H1 (cell line): ENCODE results near the gene CACNA2D3.
"Not testable (repeated sequence)": the region's sequence is repeated elsewhere in the genome, so short reads cannot be mapped to it uniquely, and the experiment has no call there.

ENCODE experiments used
- CTCF ChIP-seq, 3 experiments: IDR thresholded peaks; 1 replicate in 2 of 3; 2 replicates in 1 of 3; pipeline versions ENCODE4 v1.5.1 to v1.6.1; 2011; ENCODE audit warnings: low read length in 3 of 3, mild to moderate bottlenecking in 3 of 3, inconsistent platforms in 2 of 3, low read depth in 1 of 3, moderate library complexity in 1 of 3; ENCODE audit not compliant: insufficient read depth in 1 of 3; ENCODE audit errors: control extremely low read depth in 1 of 3
- EP300 ChIP-seq, 2 experiments: IDR thresholded peaks; 1 replicate in 1 of 2; 2 replicates in 1 of 2; pipeline ENCODE4 v1.6.1; 2011 to 2012; ENCODE audit warnings: low read depth in 2 of 2, low read length in 2 of 2, mild to moderate bottlenecking in 2 of 2, borderline replicate concordance in 1 of 2, inconsistent platforms in 1 of 2, moderate library complexity in 1 of 2
- GABPA ChIP-seq: IDR thresholded peaks from 2 replicates; pipeline ENCODE4 v1.6.1; 2011; ENCODE audit warnings: mild to moderate bottlenecking, low read length, moderate library complexity, borderline replicate concordance; ENCODE audit not compliant: insufficient read depth
- MAX ChIP-seq: IDR thresholded peaks from 2 replicates; pipeline ENCODE4 v1.6.1; 2012; ENCODE audit warnings: inconsistent platforms
- POLR2AphosphoS5 ChIP-seq: IDR thresholded peaks from 2 replicates; pipeline ENCODE4 v1.6.1; 2011; ENCODE audit warnings: low read depth, low read length

- not testable (repeated sequence) for TF ChIP-seq EP300 (IDR thresholded peaks at IDR 0.05; ENCODE audit: borderline replicate concordance in 1 of 2, low read depth in 2 of 2, low read length in 2 of 2); POLR2AphosphoS5; CTCF (IDR thresholded peaks at IDR 0.05; ENCODE audit: control extremely low read depth in 1 of 3, insufficient read depth in 1 of 3, low read depth in 1 of 3, low read length in 3 of 3); MAX; GABPA
Observed at GRCh38 chr3:54639790-54640372, 517.5 kb downstream of the CACNA2D3 start.
